ENCODE measurements around the gene ECHS1.
"Not testable (repeated sequence)": the region's sequence is repeated elsewhere in the genome, so short reads cannot be mapped to it uniquely, and the experiment has no call there.

The ECHS1 gene

GRCh38 chr10:133378251-133379096 is 5.3 kb upstream of the ECHS1 start:
- DNase-seq (ENCODE audit: low read depth): no peak

GRCh38 chr10:133377818-133378250 is 4.7 kb upstream of the ECHS1 start:
- no peak for DNase-seq (ENCODE audit: low read depth)

GRCh38 chr10:133377025-133377817 is 4.1 kb upstream of the ECHS1 start:
- no peak for DNase-seq (ENCODE audit: low read depth)

GRCh38 chr10:133376183-133376582 is 3.0 kb upstream of the ECHS1 start:
- DNase-seq (ENCODE audit: low read depth): not testable (repeated sequence)

GRCh38 chr10:133375357-133376115 is 2.4 kb upstream of the ECHS1 start:
- DNase-seq (ENCODE audit: low read depth): no peak

GRCh38 chr10:133372507-133372906 is 647 bp downstream of the ECHS1 start:
- no peak for DNase-seq (ENCODE audit: low read depth)

GRCh38 chr10:133370030-133370786 is 2.9 kb downstream of the ECHS1 start:
- DNase-seq (ENCODE audit: low read depth): no peak

- DNase-seq (ENCODE audit: low read depth): no peak
These were observed 5.0 kb downstream of the ECHS1 start for GRCh38 chr10:133368153-133368552.

GRCh38 chr10:133367461-133367860 is 5.7 kb downstream of the ECHS1 start:
- not testable (repeated sequence) for DNase-seq (ENCODE audit: low read depth)

GRCh38 chr10:133366751-133367150 is 6.4 kb downstream of the ECHS1 start:
- DNase-seq (ENCODE audit: low read depth): no peak

GRCh38 chr10:133366130-133366478 is 7.0 kb downstream of the ECHS1 start:
- DNase-seq (ENCODE audit: low read depth): no peak

- DNase-seq (ENCODE audit: low read depth): no peak
These were observed 7.6 kb downstream of the ECHS1 start for GRCh38 chr10:133365461-133366129.

- no peak for DNase-seq (ENCODE audit: low read depth)
These were observed 8.3 kb downstream of the ECHS1 start for GRCh38 chr10:133364645-133365431.

GRCh38 chr10:133362846-133363245 is 10.3 kb downstream of the ECHS1 start:
- no peak for DNase-seq (ENCODE audit: low read depth)

- DNase-seq (ENCODE audit: low read depth): no peak
These were observed 11.2 kb downstream of the ECHS1 start for GRCh38 chr10:133361773-133362441.

GRCh38 chr10:133361227-133361626 is 11.9 kb downstream of the ECHS1 start:
- DNase-seq (ENCODE audit: low read depth): no peak

GRCh38 chr10:133359972-133360610 is 13.1 kb downstream of the ECHS1 start:
- DNase-seq (ENCODE audit: low read depth): no peak

GRCh38 chr10:133359554-133359971 is 13.6 kb downstream of the ECHS1 start:
- DNase-seq (ENCODE audit: low read depth): no peak

- DNase-seq (ENCODE audit: low read depth): no peak
These were observed 14.2 kb downstream of the ECHS1 start for GRCh38 chr10:133358925-133359310.
